MG63 (cell line): ENCODE measurements around the gene CFAP77. TPM values are rescaled to one million over a fixed set of nuclear protein-coding genes. Genes with fewer than 3 reads are reported as not detected.
"Not testable (repeated sequence)": the region's sequence is repeated elsewhere in the genome, so short reads cannot be mapped to it uniquely, and the experiment has no call there.

Source experiments
- DNase-seq: peaks from one replicate; pipeline ENCODE4 v3.0.0-alpha.2; 2020
- H3K27me3 ChIP-seq: fragments of 250-450 bp; sonication (Bioruptor Pico); 2 replicates; pipeline ENCODE4 v1.5.1; 2020; ENCODE audit warnings: mild to moderate bottlenecking, moderate library complexity
- H3K36me3 ChIP-seq: fragments of 250-450 bp; sonication (Bioruptor Pico); 2 replicates; pipeline ENCODE4 v1.5.1; 2020; ENCODE audit warnings: mild to moderate bottlenecking, moderate library complexity
- H3K4me3 ChIP-seq: fragments of 250-450 bp; sonication (Bioruptor Pico); 2 replicates; pipeline ENCODE4 v1.5.1; 2020; ENCODE audit warnings: mild to moderate bottlenecking, moderate library complexity
- H3K9me3 ChIP-seq: fragments of 250-450 bp; sonication (Bioruptor Pico); 2 replicates; pipeline ENCODE4 v1.5.1; 2020; ENCODE audit warnings: mild to moderate bottlenecking, moderate library complexity
- total RNA-seq: library from RNA; depleted of rRNA; stranded (reverse); fragments of >200 nt; shearing (Covaris generic); gene quantifications from 2 replicates; pipeline ENCODE4 v1.2.3, GENCODE V29; 2014; ENCODE audit warnings: low replicate concordance

Gene CFAP77
- total RNA-seq, 1 experiment from 2014 or later = not detected

DNA sequence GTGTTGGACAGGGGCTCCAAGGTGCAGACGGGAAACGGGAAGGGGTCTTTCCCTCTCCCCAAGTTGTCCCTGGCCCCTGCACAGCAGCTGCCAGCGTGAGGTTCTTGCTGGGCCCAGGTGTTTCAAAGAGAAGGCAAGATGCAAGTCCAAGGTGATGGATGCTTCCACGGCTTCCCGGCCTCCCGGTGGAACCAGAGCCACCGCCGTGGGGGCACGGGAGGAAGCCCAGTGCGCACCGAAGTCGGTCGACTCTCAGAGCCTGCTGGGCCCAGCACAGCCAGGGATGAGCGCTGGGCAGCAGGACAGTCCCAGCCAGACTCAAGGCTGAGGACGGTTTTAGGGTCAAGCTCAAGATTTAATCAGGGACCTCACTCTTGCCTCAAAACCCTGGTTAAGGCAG, 147.1 kb downstream of the CFAP77 start:
- no peak for DNase-seq
- H3K4me3 ChIP-seq = no peak overlapping the region
- no peaks in the 10 kb centered on the region for H3K9me3 ChIP-seq
- H3K27me3 ChIP-seq = peaks cover 31% of the 10 kb centered on the region
- no peaks in the 10 kb centered on the region for H3K36me3 ChIP-seq

DNA sequence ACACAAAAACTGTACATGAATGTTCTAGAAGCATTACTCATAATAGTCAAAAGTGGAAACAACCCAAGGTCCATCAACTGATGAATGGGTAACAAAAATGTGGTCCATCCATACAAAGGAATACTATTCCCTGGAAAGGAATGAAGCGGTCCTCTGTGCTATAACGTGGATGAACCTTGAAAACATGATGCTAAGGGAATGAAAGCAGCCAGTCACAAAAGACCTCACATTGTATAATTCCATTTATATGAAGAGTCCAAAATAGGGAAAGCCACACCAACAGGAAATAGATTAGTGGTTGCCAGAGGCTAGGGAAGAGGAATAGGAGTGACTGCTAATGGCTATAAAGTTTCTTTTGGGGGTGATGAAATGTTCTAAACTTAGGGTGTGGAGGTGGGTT, 149.7 kb downstream of the CFAP77 start:
- no peak for DNase-seq
- Histone ChIP-seq H3K4me3 (no peak overlapping the region), H3K36me3 (no peaks in the 10 kb centered on the region), H3K9me3 (no peaks in the 10 kb centered on the region), H3K27me3 (peaks cover 45% of the 10 kb centered on the region)

DNA sequence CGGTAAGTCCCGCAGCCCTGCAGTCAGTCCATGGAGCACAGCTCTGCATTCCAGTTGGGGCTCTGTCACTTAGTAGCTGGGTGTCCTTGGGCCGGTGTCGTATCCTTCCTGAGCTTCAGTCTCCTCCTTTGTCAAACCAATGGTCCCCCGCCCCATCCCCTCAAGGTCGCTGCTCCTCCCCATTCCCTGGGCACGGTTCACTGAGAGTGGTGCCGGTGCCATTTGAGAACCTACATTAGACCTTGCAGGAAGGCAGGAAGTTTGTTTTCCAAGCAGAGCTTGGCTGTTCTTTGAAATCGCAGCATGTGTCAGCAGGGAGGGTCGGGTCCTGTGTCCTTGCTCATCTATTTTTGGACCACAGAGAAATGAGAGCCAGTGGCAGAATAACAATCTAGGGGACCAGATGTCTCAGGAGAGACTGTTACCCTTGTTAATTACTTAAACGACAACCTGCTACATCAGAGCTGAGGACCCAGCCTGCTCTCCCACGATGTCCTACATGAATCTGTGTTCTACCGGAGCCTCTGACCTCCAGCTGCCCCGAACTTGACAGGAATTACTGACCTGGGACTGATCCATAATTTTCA, 150.7 kb downstream of the CFAP77 start:
- DNase-seq = no peak
- H3K4me3 ChIP-seq = no peak overlapping the region
- no peaks in the 10 kb centered on the region for H3K9me3 ChIP-seq
- no peaks in the 10 kb centered on the region for H3K36me3 ChIP-seq
- H3K27me3 ChIP-seq = peaks cover 45% of the 10 kb centered on the region

DNA sequence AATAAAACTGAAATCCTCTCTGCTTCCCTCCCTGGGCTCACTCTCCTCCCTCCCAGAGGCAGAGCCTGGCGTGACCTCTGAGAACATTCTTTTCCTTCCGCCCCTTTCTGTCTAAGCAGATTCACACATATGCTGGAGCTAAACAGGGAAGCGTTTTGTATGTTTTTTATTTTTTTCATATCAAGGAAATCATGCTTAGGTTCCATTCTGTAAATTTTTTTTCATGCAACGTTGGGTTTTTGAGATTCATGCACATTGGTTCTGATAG, 152.2 kb downstream of the CFAP77 start:
- Histone ChIP-seq H3K4me3 (no peak overlapping the region), H3K9me3 (no peaks in the 10 kb centered on the region), H3K27me3 (peaks cover 43% of the 10 kb centered on the region), H3K36me3 (no peaks in the 10 kb centered on the region)
- DNase-seq = no peak

DNA sequence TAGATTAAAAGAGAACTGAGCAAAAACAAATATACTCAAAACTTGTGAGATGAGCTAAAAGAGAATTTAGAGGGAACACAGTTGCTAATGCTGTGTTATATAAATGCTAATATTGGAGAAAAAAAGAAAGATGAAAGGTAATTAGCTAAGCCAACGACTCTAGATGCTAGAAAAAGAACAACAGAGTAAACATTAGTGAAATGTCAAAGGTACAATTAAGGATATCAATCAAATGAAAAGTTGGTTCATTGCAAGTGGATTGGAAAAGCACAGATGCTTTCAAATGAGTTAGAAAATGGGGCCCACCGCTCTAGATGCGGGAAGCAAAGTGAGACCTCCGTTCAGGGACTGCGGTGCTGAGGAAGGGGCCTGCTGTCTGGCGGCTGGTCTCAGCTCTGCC, 154.5 kb downstream of the CFAP77 start:
- Histone ChIP-seq H3K36me3 (no peaks in the 10 kb centered on the region), H3K9me3 (no peaks in the 10 kb centered on the region), H3K27me3 (peaks cover 38% of the 10 kb centered on the region), H3K4me3 (no peak overlapping the region)
- no peak for DNase-seq

DNA sequence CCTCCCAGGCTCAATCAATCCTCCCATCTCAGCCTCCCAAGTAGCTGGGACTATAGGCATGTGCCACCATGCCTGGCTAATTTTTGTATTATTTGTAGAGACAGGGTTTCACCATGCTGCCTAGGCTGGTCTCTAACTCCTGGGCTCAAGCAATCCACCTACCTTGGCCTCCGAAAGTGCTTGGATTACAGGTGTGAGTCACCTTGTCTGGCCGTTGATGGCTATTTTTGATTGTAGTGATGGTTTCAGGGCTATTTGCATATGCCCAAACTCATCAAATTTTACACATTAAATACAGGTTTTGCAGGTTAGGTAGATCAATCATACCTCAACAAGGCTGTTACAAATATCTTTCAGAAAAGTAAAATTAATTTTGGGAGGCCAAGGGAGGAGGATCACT, 158.8 kb downstream of the CFAP77 start:
- not testable (repeated sequence) for H3K9me3 ChIP-seq, H3K27me3 ChIP-seq, H3K36me3 ChIP-seq, H3K4me3 ChIP-seq, DNase-seq

DNA sequence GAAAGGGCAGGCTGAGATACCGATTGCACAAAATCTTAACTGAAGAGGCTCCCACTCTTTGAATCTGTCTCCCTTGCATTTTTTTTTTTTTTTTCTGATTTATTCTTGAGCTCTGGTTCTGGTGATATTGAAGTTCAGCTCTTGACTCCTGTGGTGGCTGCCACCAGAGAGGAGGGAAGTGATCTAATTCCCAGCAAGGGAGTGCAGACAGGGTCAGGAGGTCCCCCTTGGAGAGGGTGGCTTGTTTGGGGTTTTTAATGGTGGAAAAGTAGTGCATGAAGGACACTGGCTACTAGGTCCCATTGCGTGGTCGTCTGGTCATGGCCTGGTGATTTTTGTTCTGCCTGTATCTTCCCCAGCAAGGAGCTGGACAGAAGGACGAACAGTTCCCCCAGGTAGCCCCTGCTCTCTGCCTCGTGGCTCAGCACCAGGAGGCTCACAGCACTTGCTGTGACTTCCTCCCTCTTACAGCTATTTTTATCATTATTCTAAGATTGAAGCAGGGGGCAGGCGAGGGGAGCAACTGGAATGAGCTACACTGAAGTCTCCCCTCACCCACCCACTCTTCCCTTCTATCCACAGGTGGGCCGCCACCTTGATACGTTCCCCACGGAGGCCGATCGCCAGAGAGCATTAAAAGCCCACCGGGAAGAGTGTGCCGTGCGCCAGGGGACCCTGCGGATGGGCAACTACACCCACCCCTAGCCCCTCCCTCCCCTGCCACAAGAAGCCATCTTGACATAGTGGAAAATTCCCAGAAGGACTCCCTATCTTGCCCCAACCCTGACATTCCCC, 162.0 kb downstream of the CFAP77 start:
- no peaks in the 10 kb centered on the region for H3K9me3 ChIP-seq

DNA sequence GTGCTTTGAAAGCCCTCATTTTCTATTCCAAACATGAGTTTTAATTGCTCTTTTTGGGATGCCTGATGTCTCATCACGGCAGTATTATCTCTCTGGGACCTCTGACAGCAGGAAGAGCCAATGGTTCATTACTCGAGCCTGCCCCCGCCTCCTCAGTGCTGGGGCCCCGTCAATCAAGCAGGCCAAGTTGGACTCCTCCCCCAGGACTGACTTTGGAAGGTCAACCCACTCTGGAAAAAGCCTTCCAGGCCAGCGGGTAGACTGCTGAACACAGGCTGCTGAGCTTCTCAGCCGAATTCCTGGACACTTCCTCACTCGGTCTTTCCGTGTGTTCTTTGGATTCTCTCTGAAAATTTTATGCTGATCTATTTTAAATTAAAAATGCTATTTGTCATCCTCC, 162.9 kb downstream of the CFAP77 start:
- peak; percentile 51 for DNase-seq
- H3K27me3 ChIP-seq = peaks cover 11% of the 10 kb centered on the region
- H3K9me3 ChIP-seq = no peaks in the 10 kb centered on the region
- no peak overlapping the region for H3K4me3 ChIP-seq
- no peaks in the 10 kb centered on the region for H3K36me3 ChIP-seq

More for the DNA sequence above, 162.0 kb downstream of the CFAP77 start:
- Histone ChIP-seq H3K27me3 (peaks cover 5% of the 10 kb centered on the region), H3K4me3 (no peak overlapping the region), H3K36me3 (no peaks in the 10 kb centered on the region)
- DNase-seq = no peak

DNA sequence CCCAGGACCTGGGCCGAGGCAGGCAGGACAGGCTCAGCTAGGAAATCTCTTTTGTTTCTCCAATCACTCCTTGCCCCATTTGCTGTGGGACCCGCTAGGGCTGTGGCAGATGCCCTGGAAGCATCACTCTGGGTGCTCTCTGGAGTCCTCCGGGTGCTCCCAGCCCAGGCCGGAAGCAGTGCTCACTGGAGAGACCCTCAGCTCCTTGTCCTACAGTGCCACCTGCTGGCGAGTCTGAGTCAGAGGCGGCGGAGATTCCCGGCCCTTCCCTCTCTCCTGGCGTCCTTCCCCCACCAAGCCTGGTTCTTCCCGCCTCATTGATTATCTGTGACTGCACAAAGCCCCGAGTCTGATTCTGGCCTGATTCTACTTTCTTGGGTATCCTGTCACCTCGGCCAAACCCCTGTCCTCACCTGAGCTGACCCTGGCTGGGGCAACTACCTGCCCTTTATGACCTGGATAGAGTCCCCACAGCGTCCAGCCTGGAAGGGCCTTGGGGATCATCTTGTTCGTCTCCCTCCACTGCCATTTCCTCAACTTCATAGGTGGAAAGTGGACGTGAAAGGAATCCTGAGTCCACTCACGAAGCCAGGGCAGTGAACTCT, 165.1 kb downstream of the CFAP77 start:
- Histone ChIP-seq H3K36me3 (no peaks in the 10 kb centered on the region), H3K27me3 (peaks cover 31% of the 10 kb centered on the region), H3K4me3 (no peak overlapping the region), H3K9me3 (no peaks in the 10 kb centered on the region)
- DNase-seq = peak; percentile 72

DNA sequence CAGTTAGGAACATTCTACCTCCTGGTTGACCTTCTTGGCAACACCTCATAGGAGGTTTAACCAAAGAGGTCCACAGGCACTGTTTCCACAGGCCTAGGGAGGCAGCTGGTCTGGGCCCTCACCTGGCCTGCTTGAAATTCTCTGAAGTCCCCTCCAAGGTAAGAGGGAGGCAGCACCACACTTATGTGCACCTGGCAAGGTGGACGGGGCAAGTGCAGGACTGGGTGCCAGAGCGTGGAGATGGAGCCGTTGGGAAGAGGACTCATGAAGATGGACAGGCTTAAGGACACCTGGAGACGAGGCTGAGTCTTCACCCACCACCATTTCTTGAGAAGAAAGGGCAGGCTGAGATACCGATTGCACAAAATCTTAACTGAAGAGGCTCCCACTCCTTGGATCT, 165.8 kb downstream of the CFAP77 start:
- no peaks in the 10 kb centered on the region for H3K36me3 ChIP-seq
- H3K27me3 ChIP-seq = peaks cover 38% of the 10 kb centered on the region
- H3K4me3 ChIP-seq = no peak overlapping the region
- H3K9me3 ChIP-seq = no peaks in the 10 kb centered on the region
- no peak for DNase-seq

DNA sequence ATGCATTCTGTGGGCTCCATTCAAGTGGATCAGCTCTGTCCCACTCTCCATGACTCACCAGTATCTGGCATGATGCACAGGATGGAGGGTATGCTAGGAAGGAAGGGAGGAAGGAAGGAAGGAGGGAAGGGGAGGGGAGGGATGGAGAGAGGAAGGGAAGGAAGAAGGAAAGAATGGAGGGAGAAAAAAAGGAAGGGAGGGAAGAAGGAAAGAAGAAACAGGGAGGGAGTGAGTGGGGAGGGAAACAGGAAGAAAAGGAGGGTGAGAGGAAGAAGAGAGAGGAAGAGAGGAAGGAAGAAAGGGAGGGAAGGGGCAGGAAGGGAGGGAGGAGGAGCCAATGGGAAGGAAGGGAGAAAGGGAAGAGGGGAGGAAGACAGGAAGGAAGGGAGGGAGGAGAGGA, 167.1 kb downstream of the CFAP77 start:
- DNase-seq = no peak
- H3K9me3 ChIP-seq = no peaks in the 10 kb centered on the region
- H3K36me3 ChIP-seq = no peaks in the 10 kb centered on the region
- peaks cover 50% of the 10 kb centered on the region for H3K27me3 ChIP-seq
- no peak overlapping the region for H3K4me3 ChIP-seq

DNA sequence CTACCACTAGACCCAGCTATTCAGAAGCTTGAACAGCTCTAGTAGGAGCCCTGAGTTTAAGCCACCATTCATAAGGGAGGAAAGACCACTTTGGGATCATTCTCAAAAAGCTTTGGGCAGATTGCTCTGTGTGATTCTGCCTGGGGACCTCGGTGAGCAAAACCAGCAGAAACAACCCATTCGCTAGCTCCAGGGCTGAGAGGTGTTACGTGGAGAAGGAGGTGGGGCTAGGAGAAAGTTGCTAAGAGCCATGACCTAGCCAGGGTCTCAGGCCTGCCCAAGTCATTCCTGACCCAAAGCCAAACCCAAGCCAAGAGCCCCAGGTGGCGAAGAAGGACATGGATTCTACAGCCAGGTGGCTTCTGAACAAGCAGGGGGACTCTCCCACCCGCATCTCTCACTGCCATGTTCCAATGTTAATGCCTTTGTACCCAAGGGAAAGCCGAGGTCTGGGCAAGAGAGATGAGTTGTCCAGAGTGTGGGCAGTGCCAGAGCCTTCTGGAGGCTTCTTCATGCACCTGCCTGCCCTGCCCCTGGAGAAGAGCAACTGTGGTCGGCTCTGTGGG, 168.4 kb downstream of the CFAP77 start:
- no peak for DNase-seq
- no peaks in the 10 kb centered on the region for H3K36me3 ChIP-seq
- H3K4me3 ChIP-seq = no peak overlapping the region
- peaks cover 61% of the 10 kb centered on the region for H3K27me3 ChIP-seq
- H3K9me3 ChIP-seq = no peaks in the 10 kb centered on the region

DNA sequence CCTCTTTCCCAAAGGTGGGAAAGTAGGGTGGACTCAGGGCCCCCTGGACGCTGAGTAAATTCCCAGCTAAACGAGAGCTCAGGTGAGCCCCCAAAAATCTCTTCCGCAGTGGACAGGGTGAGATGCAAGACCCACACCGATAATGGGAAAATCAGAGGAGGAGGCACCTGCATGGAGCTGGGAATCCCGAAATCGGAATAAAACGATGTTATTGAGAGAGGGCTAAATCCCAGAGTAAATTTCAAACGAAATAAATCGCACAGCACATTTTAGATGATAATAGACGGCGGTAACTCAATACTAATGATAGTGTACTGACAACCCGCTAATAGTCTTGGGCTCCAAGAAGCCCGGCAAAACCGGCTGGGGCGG, 169.4 kb downstream of the CFAP77 start:
- Histone ChIP-seq H3K27me3 (peaks cover 69% of the 10 kb centered on the region), H3K9me3 (no peaks in the 10 kb centered on the region), H3K36me3 (no peaks in the 10 kb centered on the region), H3K4me3 (no peak overlapping the region)
- no peak for DNase-seq

DNA sequence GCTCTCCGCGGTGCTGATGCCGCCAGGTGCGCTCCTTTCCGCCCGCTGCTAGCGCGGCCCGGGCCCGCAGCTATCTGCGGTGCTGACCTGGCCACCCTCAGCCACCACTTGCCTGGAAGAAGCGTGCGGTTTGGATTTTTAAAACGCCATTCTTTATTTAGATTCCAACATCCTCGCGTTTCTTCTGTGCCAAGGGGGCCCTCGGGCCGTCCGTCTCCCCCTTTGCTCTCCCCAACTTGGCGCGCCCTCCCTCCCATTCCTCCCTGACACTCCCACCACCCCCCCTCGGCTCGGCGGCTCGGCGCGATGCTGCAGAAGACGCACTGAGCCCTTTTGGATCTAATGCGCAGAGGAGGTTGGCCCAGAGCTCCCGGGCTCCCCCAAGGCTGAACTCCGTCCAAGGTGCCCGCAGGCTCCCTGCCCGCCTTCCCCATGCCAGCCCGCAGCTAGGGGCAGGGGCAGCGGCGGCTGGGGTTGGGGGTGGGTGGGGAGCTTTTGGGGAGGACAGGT, 172.3 kb downstream of the CFAP77 start, which contains the start of gene BARHL1:
Gene BARHL1 (plus strand): TSS at position 331 of the 510 bp plus-strand sequence. CDS start 192 bp downstream, outside the sequence.
- Histone ChIP-seq H3K27me3 (peaks cover 87% of the 10 kb centered on the region), H3K4me3 (no peak within 1 kb of the TSS), H3K36me3 (no peaks in the 10 kb centered on the region), H3K9me3 (no peaks in the 10 kb centered on the region)
- no peak for DNase-seq

DNA sequence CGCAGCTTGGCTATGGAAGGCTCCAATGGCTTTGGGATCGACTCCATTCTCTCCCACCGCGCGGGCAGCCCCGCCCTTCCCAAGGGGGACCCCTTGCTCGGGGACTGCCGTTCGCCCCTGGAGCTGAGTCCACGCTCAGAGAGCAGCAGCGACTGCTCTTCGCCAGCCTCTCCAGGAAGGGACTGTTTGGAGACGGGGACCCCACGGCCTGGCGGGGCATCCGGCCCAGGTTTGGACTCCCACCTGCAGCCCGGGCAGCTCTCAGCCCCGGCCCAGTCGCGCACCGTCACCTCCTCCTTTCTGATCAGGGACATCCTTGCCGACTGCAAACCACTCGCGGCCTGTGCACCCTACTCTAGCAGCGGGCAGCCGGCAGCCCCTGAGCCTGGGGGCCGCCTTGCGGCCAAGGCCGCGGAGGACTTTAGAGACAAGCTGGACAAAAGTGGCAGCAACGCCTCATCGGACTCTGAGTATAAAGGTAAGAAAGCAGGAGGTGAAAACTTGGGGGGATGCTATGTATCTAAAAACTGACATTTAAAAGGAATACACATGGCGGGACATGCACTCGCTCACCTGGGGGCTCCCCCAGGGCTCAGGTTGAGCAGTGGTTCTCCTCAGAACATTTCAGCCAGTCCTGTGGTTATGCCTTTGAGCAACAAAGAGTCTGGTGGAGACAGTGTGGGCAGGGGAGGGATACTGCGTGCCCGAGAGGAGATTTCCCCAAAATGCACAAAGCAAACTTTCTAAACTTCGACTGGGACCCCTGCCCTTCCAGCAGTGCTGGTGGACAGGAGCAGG, 173.0 kb downstream of the CFAP77 start:
- no peaks in the 10 kb centered on the region for H3K9me3 ChIP-seq
- no peaks in the 10 kb centered on the region for H3K36me3 ChIP-seq
- no peak overlapping the region for H3K4me3 ChIP-seq
- H3K27me3 ChIP-seq = peaks cover 88% of the 10 kb centered on the region
- DNase-seq = no peak

DNA sequence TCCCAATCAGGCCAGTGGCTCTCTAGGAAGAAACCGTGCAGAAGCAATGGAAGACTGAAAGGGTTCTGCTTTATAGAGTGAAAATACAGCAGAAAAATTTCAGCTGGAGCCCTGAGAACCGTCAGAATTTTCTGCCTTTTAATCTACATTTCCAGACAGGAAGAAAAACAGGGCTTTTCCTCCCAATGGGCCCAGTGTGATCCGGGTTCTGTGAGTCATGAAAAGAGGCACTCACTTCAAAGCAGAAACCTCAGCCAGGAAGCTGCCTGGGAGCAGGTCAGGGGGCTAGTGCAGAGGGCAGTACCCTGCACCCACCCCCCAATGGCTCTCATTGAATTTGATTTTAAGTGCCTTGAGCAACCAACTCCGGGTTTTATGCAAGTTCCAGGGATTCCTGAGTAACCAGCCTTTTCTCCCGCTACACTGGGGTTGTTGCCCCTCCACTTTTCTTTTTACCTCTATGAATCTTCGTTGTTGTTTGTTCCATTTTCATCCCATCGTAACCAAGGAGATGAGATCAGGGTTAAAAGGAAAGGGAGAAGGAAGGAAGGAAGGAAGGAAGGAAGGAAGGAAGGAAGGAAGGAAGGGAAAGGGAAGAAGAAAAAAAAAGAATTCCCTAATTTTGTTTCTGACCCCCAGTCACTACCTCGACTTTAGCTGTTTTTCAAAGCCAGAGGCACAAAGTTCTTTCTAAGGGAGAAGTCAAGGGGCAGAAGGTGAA, 173.7 kb downstream of the CFAP77 start:
- H3K9me3 ChIP-seq = no peaks in the 10 kb centered on the region
- H3K4me3 ChIP-seq = no peak overlapping the region
- H3K36me3 ChIP-seq = no peaks in the 10 kb centered on the region
- DNase-seq = no peak
- H3K27me3 ChIP-seq = peaks cover 81% of the 10 kb centered on the region
